GM12878 (cell line): ENCODE data around the gene SP6.

Source experiments
- BCL3 ChIP-seq: IDR thresholded peaks from 2 replicates; pipeline ENCODE4 v1.6.1; 2011; ENCODE audit warnings: borderline replicate concordance, low read depth, mild to moderate bottlenecking, moderate library complexity, low read length; ENCODE audit not compliant: insufficient read depth, poor library complexity, severe bottlenecking
- CEBPB ChIP-seq, 2 experiments: fragments of 150-350 bp in 1 of 2; IDR thresholded peaks; 2 replicates each; pipeline ENCODE4 v1.6.1; 2012 to 2014; ENCODE audit warnings: low read depth in 2 of 2, low read length in 2 of 2, borderline replicate concordance in 1 of 2, inconsistent platforms in 1 of 2
- CTCF ChIP-seq, 3 experiments: IDR thresholded peaks in 2 of 3; conservative IDR thresholded peaks in 1 of 3; 2 replicates each; pipeline ENCODE4 v1.5.1; 2011; ENCODE audit warnings: low read depth in 3 of 3, low read length in 3 of 3, mild to moderate bottlenecking in 3 of 3, control low read depth in 2 of 3, moderate library complexity in 2 of 3, inconsistent platforms in 1 of 3, mixed read lengths in 1 of 3; ENCODE audit not compliant: control insufficient read depth in 2 of 3, insufficient read depth in 1 of 3; ENCODE audit errors: extremely low read depth in 1 of 3
- EP300 ChIP-seq, 2 experiments: fragments of 150-350 bp in 1 of 2; IDR thresholded peaks; 2 replicates each; pipeline ENCODE4 v1.6.1; 2011 to 2012; ENCODE audit warnings: low read depth in 2 of 2, low read length in 2 of 2, borderline replicate concordance in 1 of 2, improper control_type of control experiment in 1 of 2, inconsistent platforms in 1 of 2; ENCODE audit not compliant: control insufficient read depth in 1 of 2
- EZH2 ChIP-seq: IDR thresholded peaks from 2 replicates; pipeline ENCODE4 v1.6.1; 2012; ENCODE audit warnings: low read depth, mild to moderate bottlenecking, control low read depth, inconsistent platforms, low read length, borderline replicate concordance; ENCODE audit not compliant: control insufficient read depth
- POLR2AphosphoS2 ChIP-seq: IDR thresholded peaks from 2 replicates; pipeline ENCODE4 v1.6.1; 2011; ENCODE audit warnings: low read depth, mild to moderate bottlenecking, low read length, improper control_type of control experiment, moderate library complexity
- POLR2AphosphoS5 ChIP-seq: IDR thresholded peaks from 2 replicates; pipeline ENCODE4 v1.6.1; 2011; ENCODE audit warnings: mild to moderate bottlenecking, low read length, inconsistent platforms
- USF2 ChIP-seq: IDR thresholded peaks from 2 replicates; pipeline ENCODE4 v1.6.1; 2011; ENCODE audit warnings: low read depth, low read length, improper control_type of control experiment, borderline replicate concordance

- TF ChIP-seq EP300 (IDR thresholded peaks at IDR 0.05; ENCODE audit: borderline replicate concordance in 1 of 2, control insufficient read depth in 1 of 2, low read depth in 2 of 2, low read length in 2 of 2) (no peak), POLR2AphosphoS5 (no peak), CEBPB (IDR thresholded peaks at IDR 0.05; ENCODE audit: borderline replicate concordance in 1 of 2, low read depth in 2 of 2, low read length in 2 of 2) (no peak), POLR2AphosphoS2 (no peak), CTCF (IDR thresholded peaks at IDR 0.05 in 2 of 3, conservative IDR thresholded peaks at IDR 0.05 in 1 of 3; ENCODE audit: control insufficient read depth in 2 of 3, extremely low read depth in 1 of 3, insufficient read depth in 1 of 3, low read depth in 3 of 3, low read length in 3 of 3) (peak; percentile 91 to 97 (median 96)), EZH2 (no peak), USF2 (no peak), BCL3 (no peak)
These were observed 39.0 kb upstream of the SP6 start for GRCh38 chr17:47889734-47890529.
